Mesenchymal stem cell (in vitro differentiated cells and primary cell): Measurements from ENCODE around the gene ACOX2.

Source experiments
- DNase-seq: peaks from one replicate; pipeline ENCODE4 v3.0.0-alpha.2; 2013
- H2AFZ ChIP-seq: one replicate; pipeline ENCODE4 v1.6.1; 2013; ENCODE audit warnings: low read depth, mild to moderate bottlenecking, control low read depth, inconsistent platforms, low read length, moderate library complexity
- H2AK5ac ChIP-seq: 2 replicates; pipeline ENCODE4 v1.6.1; 2013; ENCODE audit warnings: low read length, moderate library complexity, mild to moderate bottlenecking, inconsistent platforms; ENCODE audit not compliant: severe bottlenecking
- H2BK120ac ChIP-seq: one replicate; pipeline ENCODE4 v1.6.1; 2013; ENCODE audit warnings: low read depth, mild to moderate bottlenecking, inconsistent platforms, low read length, moderate library complexity
- H2BK12ac ChIP-seq, 2 experiments: one replicate each; pipeline ENCODE4 v1.6.1; 2013; ENCODE audit warnings: inconsistent platforms in 2 of 2, low read length in 2 of 2, mild to moderate bottlenecking in 2 of 2, moderate library complexity in 2 of 2, control low read depth in 1 of 2
- H2BK15ac ChIP-seq: one replicate; pipeline ENCODE4 v1.6.1; 2013; ENCODE audit warnings: mild to moderate bottlenecking, low read depth, inconsistent platforms; ENCODE audit not compliant: poor library complexity, severe bottlenecking
- H2BK5ac ChIP-seq: 2 replicates; pipeline ENCODE4 v1.6.1; 2013; ENCODE audit warnings: low read depth, mild to moderate bottlenecking, low read length, control low read depth, inconsistent platforms; ENCODE audit not compliant: poor library complexity, severe bottlenecking
- H3K14ac ChIP-seq, 2 experiments: one replicate each; pipeline ENCODE4 v1.6.1; 2013; ENCODE audit warnings: inconsistent platforms in 2 of 2, low read length in 2 of 2, control low read depth in 1 of 2, mild to moderate bottlenecking in 1 of 2, moderate library complexity in 1 of 2
- H3K18ac ChIP-seq, 2 experiments: one replicate each; pipeline ENCODE4 v1.6.1; 2013; ENCODE audit warnings: inconsistent platforms in 2 of 2, low read length in 2 of 2, control low read depth in 1 of 2, low read depth in 1 of 2, mild to moderate bottlenecking in 1 of 2
- H3K23ac ChIP-seq, 2 experiments: one replicate each; pipeline ENCODE4 v1.6.1; 2013; ENCODE audit warnings: inconsistent platforms in 2 of 2, low read length in 2 of 2, mild to moderate bottlenecking in 2 of 2, moderate library complexity in 2 of 2, control low read depth in 1 of 2
- H3K27ac ChIP-seq: 2 replicates; pipeline ENCODE4 v1.5.1; 2013; ENCODE audit warnings: mild to moderate bottlenecking, moderate library complexity, low read length, control low read depth, inconsistent platforms; ENCODE audit not compliant: poor library complexity, severe bottlenecking
- H3K27me3 ChIP-seq, 2 experiments: 2 replicates each; pipeline versions ENCODE4 v1.6.1 to v1.7.0; 2013; ENCODE audit warnings: low read length in 2 of 2, mild to moderate bottlenecking in 2 of 2, moderate library complexity in 2 of 2, control low read depth in 1 of 2, inconsistent platforms in 1 of 2; ENCODE audit not compliant: control insufficient read depth in 1 of 2, insufficient read depth in 1 of 2
- H3K36me3 ChIP-seq, 2 experiments: 2 replicates each; pipeline versions ENCODE4 v1.6.1 to v1.7.0; 2013; ENCODE audit warnings: low read length in 2 of 2, control low read depth in 1 of 2, inconsistent platforms in 1 of 2, low read depth in 1 of 2, mild to moderate bottlenecking in 1 of 2; ENCODE audit not compliant: insufficient read depth in 2 of 2, control insufficient read depth in 1 of 2
- H3K4ac ChIP-seq, 2 experiments: one replicate each; pipeline ENCODE4 v1.6.1; 2013; ENCODE audit warnings: inconsistent platforms in 2 of 2, low read length in 2 of 2, mild to moderate bottlenecking in 2 of 2, moderate library complexity in 2 of 2, control low read depth in 1 of 2, low read depth in 1 of 2
- H3K4me1 ChIP-seq: 2 replicates; pipeline ENCODE4 v1.6.1; 2013; ENCODE audit warnings: low read depth, low read length, control low read depth; ENCODE audit not compliant: control insufficient read depth, insufficient read depth
- H3K4me2 ChIP-seq: 2 replicates; pipeline ENCODE4 v1.6.1; 2013; ENCODE audit warnings: low read length, mild to moderate bottlenecking, inconsistent platforms; ENCODE audit not compliant: poor library complexity, severe bottlenecking
- H3K4me3 ChIP-seq, 2 experiments: 2 replicates each; pipeline versions ENCODE4 v1.5.1 to v1.7.0; 2013; ENCODE audit warnings: low read length in 2 of 2, mild to moderate bottlenecking in 2 of 2, control low read depth in 1 of 2, low read depth in 1 of 2; ENCODE audit not compliant: insufficient read depth in 1 of 2
- H3K79me1 ChIP-seq: replicated peaks from 2 replicates; pipeline ENCODE4 v1.6.1; 2013; ENCODE audit warnings: mild to moderate bottlenecking, control low read depth, low read length, inconsistent platforms; ENCODE audit not compliant: poor library complexity, severe bottlenecking
- H3K9ac ChIP-seq: 2 replicates; pipeline ENCODE4 v1.7.0; 2013; ENCODE audit warnings: mild to moderate bottlenecking, low read length, moderate library complexity
- H3K9me3 ChIP-seq: 2 replicates; pipeline ENCODE4 v1.7.0; 2013; ENCODE audit warnings: mild to moderate bottlenecking, low read length; ENCODE audit not compliant: control insufficient read depth
- H4K8ac ChIP-seq: one replicate; pipeline ENCODE4 v1.6.1; 2013; ENCODE audit warnings: inconsistent platforms, mild to moderate bottlenecking, low read length, moderate library complexity
- H4K91ac ChIP-seq: one replicate; pipeline ENCODE4 v1.6.1; 2013; ENCODE audit warnings: mild to moderate bottlenecking, low read length, inconsistent platforms
- WGBS: methylation state at CpG from one replicate; pipeline ENCODE4 v1.1.7; 2013; ENCODE audit warnings: mixed read lengths; 5-methylcytosine and 5-hydroxymethylcytosine counted together

ACOX2 gene

GRCh38 chr3:58573640-58574039 lies 36.6 kb upstream of the ACOX2 start:
- Histone ChIP-seq H3K4me1 (no peaks in the 10 kb centered on the region), H3K4me3 (no peak overlapping the region), H2BK5ac (no peak overlapping the region), H3K23ac (no peak overlapping the region), H3K27ac (no peak overlapping the region), H2BK120ac (no peak overlapping the region), H3K36me3 (no peaks in the 10 kb centered on the region), H3K9ac (no peak overlapping the region), H4K91ac (no peak overlapping the region), H2BK12ac (no peak overlapping the region), H3K14ac (no peak overlapping the region), H3K4ac (no peak overlapping the region), H3K18ac (no peak overlapping the region), H4K8ac (no peak overlapping the region), H2AK5ac (no peak overlapping the region), H2AFZ (no peak overlapping the region), H3K4me2 (no peak overlapping the region), H3K9me3 (no peaks in the 10 kb centered on the region), H2BK15ac (no peak overlapping the region), H3K27me3 (peaks cover 12 to 20% of the 10 kb centered on the region in 2 experiments), H3K79me1 (no peaks in the 10 kb centered on the region)
- WGBS, result 81% methylated on average over 6 of the region's 6 CpGs
- DNase-seq, result no peak

GRCh38 chr3:58572634-58573230 lies 35.7 kb upstream of the ACOX2 start:
- Histone ChIP-seq H3K4me2 (no peak overlapping the region), H2AK5ac (no peak overlapping the region), H3K36me3 (no peaks in the 10 kb centered on the region), H3K4me3 (no peak overlapping the region), H3K27me3 (peaks cover 10 to 20% of the 10 kb centered on the region in 2 experiments), H3K9me3 (no peaks in the 10 kb centered on the region), H2BK120ac (no peak overlapping the region), H4K91ac (no peak overlapping the region), H2BK12ac (no peak overlapping the region), H2BK15ac (no peak overlapping the region), H3K18ac (no peak overlapping the region), H3K14ac (no peak overlapping the region), H3K23ac (no peak overlapping the region), H4K8ac (no peak overlapping the region), H2AFZ (no peak overlapping the region), H2BK5ac (no peak overlapping the region), H3K79me1 (no peaks in the 10 kb centered on the region), H3K27ac (no peak overlapping the region), H3K4me1 (no peaks in the 10 kb centered on the region), H3K9ac (no peak overlapping the region), H3K4ac (no peak overlapping the region)
- WGBS, result 96% methylated on average over 7 of the region's 7 CpGs
- no peak for DNase-seq

- Histone ChIP-seq H3K4ac (no peak overlapping the region), H3K23ac (no peak overlapping the region), H2BK5ac (no peak overlapping the region), H3K4me3 (no peak overlapping the region), H3K79me1 (no peaks in the 10 kb centered on the region), H3K4me1 (no peaks in the 10 kb centered on the region), H3K9ac (no peak overlapping the region), H3K27me3 (peaks cover 4 to 18% of the 10 kb centered on the region in 2 experiments), H3K9me3 (no peaks in the 10 kb centered on the region), H3K36me3 (no peaks in the 10 kb centered on the region), H3K4me2 (no peak overlapping the region), H2BK120ac (no peak overlapping the region), H2BK15ac (no peak overlapping the region), H2AFZ (no peak overlapping the region), H2BK12ac (no peak overlapping the region), H3K18ac (no peak overlapping the region), H3K14ac (no peak overlapping the region), H2AK5ac (no peak overlapping the region), H3K27ac (no peak overlapping the region), H4K91ac (no peak overlapping the region), H4K8ac (no peak overlapping the region)
- WGBS, result 85% methylated on average over 13 of the region's 13 CpGs
- DNase-seq, result no peak
These were observed 35.1 kb upstream of the ACOX2 start for GRCh38 chr3:58572013-58572633.

- Histone ChIP-seq H2BK120ac (no peak overlapping the region), H4K91ac (no peak overlapping the region), H2BK12ac (no peak overlapping the region), H3K36me3 (no peaks in the 10 kb centered on the region), H2AFZ (no peak overlapping the region), H4K8ac (no peak overlapping the region), H3K4me3 (no peak overlapping the region), H3K4ac (no peak overlapping the region), H2BK15ac (no peak overlapping the region), H3K23ac (no peak overlapping the region), H3K27me3 (peaks cover 0 to 6% of the 10 kb centered on the region in 2 experiments), H3K9me3 (no peaks in the 10 kb centered on the region), H3K4me1 (no peaks in the 10 kb centered on the region), H2BK5ac (no peak overlapping the region), H3K18ac (no peak overlapping the region), H3K79me1 (no peaks in the 10 kb centered on the region), H3K4me2 (no peak overlapping the region), H3K9ac (no peak overlapping the region), H3K14ac (no peak overlapping the region), H2AK5ac (no peak overlapping the region), H3K27ac (no peak overlapping the region)
- DNase-seq, result no peak
- 78% methylated on average over 5 of the region's 5 CpGs for WGBS
These were observed 33.9 kb upstream of the ACOX2 start for GRCh38 chr3:58570851-58571250.
